GM18526 (cell line): ENCODE measurements around the gene SLC2A4RG.

Experiments
- POLR2A ChIP-seq: IDR thresholded peaks from 3 replicates; pipeline ENCODE4 v1.6.1; 2011; ENCODE audit not compliant: insufficient read length; ENCODE audit errors: extremely low read depth

SLC2A4RG gene

GRCh38 chr20:63696628-63697356 is 42.8 kb upstream of the SLC2A4RG start, which contains the start of gene TNFRSF6B:
Gene TNFRSF6B, plus strand, starts transcription at chr20:63696652. Its CDS starts 116 bp downstream, at chr20:63696768.
- TF ChIP-seq POLR2A = no peak

DNA sequence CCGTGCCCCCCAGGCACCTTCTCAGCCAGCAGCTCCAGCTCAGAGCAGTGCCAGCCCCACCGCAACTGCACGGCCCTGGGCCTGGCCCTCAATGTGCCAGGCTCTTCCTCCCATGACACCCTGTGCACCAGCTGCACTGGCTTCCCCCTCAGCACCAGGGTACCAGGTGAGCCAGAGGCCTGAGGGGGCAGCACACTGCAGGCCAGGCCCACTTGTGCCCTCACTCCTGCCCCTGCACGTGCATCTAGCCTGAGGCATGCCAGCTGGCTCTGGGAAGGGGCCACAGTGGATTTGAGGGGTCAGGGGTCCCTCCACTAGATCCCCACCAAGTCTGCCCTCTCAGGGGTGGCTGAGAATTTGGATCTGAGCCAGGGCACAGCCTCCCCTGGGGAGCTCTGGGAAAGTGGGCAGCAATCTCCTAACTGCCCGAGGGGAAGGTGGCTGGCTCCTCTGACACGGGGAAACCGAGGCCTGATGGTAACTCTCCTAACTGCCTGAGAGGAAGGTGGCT is 42.2 kb upstream of the SLC2A4RG start:
- no peak for TF ChIP-seq POLR2A

- TF ChIP-seq POLR2A = no peak
Measured at GRCh38 chr20:63697868-63698545, 41.6 kb upstream of the SLC2A4RG start.

GRCh38 chr20:63698739-63699465 is 40.7 kb upstream of the SLC2A4RG start:
- peak; percentile 11 for TF ChIP-seq POLR2A

DNA sequence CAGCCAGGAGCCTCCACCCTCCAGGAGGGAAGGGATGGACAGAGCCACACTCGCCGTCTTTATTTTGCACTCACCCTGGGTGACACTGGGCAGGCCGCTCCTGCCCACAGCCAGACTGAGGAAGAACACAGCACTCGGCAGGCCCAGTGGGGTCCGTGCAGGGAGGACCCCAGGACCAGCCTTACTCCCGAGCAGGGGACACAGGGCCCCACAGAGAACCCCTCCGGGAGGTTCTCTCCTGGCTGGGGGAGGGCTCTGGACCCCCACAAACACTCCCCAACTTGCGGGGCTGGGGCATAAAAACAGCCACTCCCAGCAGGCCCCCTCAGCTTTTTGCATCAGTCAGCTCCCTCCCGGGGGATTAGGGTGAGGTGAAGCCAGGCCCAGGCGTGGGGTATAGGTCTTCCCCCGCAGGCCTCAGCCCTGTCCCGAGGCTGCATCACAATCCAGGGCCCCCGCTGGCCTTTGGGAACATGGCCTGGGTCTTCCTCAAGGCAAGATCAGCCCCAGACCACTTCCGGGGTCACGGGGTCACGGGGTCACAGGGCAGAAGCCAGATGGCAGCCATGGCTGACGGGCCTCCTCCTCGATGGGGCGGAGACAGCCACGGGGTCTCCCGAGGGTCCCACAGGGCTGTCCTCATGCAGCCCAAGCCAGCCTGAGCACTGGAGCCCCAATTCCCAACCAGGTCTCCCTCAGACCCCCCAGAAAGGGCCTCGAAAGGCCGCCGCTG is 39.9 kb upstream of the SLC2A4RG start:
- TF ChIP-seq POLR2A = no peak

DNA sequence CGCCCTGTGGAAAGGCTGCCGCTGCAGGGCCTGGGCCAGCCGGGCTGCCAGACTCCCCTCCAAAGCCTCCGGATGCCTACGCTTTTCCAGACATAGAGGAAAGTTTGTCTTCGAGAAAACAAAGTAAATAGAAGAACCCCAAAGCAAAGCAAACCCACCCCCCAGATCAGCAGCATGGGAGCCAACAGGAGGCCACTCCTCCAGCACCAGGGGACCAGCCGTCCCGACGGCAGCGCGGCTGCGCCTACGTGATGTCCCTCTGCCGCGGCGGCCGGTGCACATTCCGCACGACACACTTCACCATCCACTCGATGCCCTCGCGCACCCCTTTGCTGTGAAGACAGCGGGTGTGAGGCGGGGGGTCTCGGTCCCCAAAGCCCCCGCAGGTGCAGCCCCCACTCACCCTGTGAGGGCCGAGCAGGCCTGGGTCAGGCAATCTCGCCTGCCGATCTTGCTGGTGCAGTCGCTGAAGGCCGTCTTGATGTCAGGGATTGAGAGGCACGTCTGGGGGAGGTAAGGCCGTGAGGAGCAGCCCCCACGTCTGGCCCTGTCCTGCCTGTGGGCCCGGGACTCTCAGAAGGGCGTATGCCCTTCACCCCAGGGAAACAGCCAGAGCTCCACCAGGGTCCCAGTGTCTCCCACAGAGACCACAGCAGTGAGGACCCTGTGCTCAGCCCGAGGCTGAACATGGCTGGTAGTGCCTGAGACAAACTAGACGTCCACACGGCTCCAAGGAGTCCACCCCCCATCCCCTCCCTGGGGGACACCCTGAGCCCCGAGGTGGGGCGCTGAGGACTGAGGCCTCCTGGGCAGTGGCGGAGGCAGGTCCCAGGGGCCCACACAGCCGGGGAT is 39.2 kb upstream of the SLC2A4RG start:
- no peak for TF ChIP-seq POLR2A

GRCh38 chr20:63701051-63701328 is 38.6 kb upstream of the SLC2A4RG start:
- no peak for TF ChIP-seq POLR2A

GRCh38 chr20:63701329-63702035 is 38.1 kb upstream of the SLC2A4RG start:
- TF ChIP-seq POLR2A = no peak

GRCh38 chr20:63702036-63702665 is 37.4 kb upstream of the SLC2A4RG start:
- TF ChIP-seq POLR2A = no peak

DNA sequence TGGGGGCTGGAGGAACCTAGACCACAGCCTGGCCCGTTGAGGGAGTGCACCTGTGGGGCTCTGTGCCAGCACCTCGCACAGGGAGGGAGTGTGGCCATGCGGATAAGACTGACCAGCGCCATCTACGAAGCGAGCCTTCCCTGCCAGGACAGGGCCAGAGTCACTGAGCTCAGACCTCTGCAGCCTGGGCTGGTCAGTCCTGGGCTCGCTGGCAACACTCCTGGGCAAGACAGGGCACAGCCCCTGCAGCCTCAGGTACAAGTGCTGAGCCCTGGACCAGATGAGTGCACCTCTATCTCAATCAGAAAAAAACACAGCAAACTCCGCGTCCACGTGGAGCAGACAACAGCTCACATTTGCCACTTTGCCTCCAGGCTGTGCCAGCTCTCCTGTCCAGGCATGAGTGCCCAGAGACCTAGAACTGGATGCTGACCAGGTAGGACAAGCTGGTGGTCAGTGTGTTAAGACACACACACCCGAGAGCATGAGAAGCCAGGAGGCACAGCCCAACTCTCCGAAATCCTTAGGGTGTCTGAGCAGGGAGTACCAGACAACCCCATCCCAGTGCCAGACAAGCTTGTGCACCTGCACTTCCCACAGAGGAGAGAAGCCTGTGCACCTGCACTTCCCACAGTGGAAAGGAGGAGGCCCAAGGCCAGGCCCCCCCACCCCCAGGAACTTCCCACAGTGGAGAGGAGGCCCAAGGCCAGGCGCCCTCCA is 36.7 kb upstream of the SLC2A4RG start:
- TF ChIP-seq POLR2A = no peak

GRCh38 chr20:63703471-63703975 is 36.1 kb upstream of the SLC2A4RG start:
- no peak for TF ChIP-seq POLR2A

GRCh38 chr20:63703976-63704748 is 35.4 kb upstream of the SLC2A4RG start:
- TF ChIP-seq POLR2A = no peak
